HG03159 (cell line): ENCODE measurements around the gene ATP9B.
A peak's percentile ranks its signal among the peaks of the same experiment; 100 is the strongest.
"Not testable (repeated sequence)": the region's sequence is repeated elsewhere in the genome, so short reads cannot be mapped to it uniquely, and the experiment has no call there.

ENCODE experiments used
- ATAC-seq: cut with Tn5 transposase; IDR thresholded peaks from one replicate; pipeline ENCODE4 v1.9.1; 2021; ENCODE audit warnings: mild to moderate bottlenecking, moderate library complexity; ENCODE audit not compliant: unreplicated experiment

ATP9B gene

DNA sequence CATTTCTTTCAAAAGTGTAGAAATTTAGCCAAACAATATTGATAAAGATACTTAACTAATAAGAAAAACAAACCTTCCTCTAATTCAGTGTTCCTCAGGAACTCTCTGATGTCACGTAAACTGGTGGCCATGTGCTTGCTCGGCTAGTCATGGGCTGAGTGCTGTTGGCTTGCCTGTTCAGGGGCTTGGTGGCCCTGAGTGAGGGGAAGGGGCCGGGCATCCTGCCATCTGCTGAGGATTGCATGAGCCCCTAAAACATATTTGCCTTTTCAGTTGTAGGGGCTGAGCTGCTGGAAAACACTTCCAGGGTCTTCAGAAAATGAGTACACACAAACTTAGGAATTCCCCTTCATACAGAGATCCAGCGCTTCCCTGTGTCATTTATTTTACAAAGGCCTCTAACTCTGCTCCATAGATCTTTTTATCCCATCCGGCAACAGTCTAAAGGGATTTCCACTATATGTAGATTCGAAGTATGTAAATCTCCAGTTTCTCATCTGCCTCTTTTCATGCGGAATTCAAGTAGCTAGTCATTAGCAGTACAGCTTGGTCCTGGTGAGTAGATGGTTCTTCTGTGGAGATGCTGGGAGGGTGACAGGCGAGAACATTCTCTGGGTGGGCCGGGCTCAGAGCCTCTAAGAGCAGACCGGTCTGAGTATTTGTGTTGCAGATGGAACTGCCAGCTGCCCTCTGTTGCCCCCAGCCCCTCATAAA lies 306.4 kb downstream of the ATP9B start:
- no peak for ATAC-seq

- ATAC-seq: not testable (repeated sequence)
These were observed 307.5 kb downstream of the ATP9B start for GRCh38 chr18:79376661-79377060.

GRCh38 chr18:79377187-79377891 lies 308.1 kb downstream of the ATP9B start:
- no peak for ATAC-seq

DNA sequence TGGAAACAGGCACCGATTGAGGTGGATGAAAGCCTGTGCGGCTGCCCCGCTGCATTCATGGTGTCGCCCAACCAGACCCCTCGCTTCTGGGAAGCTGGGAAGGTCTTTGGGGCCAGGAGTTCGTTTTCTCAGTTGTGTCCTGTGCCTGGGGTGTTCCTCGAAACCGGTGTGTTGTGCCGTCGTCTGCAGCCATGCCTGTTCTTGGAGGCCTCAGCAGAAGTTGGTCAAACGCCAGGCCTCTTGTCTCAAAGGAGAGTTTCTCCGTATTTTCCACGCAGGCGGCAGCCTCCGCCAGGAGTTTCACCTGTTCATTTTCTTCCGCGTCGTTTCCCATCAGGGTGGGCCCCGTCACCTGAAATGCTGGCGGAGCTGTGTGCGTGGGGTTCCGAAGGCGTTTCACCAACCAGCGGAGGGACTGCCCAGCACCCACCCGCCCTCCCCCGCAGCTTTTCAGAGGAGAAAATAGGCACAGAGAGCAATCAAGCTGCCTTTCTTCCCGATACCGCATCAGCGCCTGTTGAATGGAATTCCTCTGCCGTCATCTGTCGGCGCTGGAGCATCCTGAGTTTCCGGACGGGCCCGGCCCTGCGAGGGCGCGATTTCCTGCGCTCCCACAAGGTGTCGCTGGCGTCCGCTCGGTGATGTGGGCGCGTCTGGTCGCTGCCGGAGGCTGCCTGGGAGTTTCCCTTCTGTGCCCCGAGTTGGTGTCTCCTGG lies 309.5 kb downstream of the ATP9B start:
- ATAC-seq: peak; percentile 55

- ATAC-seq: no peak
These were observed 310.2 kb downstream of the ATP9B start for GRCh38 chr18:79379251-79379905.

DNA sequence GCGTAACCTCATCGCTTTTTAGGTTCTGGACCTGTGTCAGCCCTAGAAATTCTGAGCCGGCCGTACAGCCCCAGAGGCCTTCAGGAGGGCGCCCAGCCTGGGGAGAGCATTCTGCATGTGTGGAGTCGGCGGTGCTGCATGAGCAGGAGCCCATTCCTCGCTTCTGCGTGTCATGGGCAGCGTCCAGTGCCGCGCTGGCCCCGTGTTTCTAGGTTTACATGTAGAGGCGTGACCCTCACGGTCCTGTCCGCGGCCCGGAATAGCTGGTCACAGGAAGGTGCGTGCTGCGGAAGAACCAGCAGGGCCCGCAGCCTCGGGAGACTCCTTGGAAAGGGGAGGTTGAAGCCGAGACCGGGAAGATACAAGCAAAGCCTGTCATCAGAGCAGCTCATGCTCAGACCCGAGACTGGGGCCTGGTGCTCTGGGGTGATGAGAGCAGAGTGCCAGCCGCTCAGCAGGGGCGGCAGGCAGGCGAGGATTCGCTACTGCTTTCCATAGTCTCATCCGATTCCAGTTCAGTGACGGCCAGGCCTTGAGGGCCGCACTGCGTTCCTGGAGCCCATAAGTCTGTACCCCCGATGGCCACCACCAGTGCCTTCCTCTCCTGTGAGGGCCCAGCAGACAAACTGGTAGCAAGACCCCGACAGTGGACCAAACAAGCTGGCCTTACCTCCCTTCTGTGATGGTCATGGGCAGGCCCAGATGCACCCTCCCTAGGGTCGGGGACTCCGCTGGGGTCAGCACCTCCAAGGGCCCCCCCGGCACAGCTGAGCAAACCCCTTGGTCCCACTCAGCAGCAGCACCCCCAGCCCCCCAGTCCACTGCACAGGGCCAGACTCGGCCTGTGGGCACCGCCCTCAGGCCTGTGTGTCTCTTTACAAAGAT lies 311.0 kb downstream of the ATP9B start:
- ATAC-seq: no peak

DNA sequence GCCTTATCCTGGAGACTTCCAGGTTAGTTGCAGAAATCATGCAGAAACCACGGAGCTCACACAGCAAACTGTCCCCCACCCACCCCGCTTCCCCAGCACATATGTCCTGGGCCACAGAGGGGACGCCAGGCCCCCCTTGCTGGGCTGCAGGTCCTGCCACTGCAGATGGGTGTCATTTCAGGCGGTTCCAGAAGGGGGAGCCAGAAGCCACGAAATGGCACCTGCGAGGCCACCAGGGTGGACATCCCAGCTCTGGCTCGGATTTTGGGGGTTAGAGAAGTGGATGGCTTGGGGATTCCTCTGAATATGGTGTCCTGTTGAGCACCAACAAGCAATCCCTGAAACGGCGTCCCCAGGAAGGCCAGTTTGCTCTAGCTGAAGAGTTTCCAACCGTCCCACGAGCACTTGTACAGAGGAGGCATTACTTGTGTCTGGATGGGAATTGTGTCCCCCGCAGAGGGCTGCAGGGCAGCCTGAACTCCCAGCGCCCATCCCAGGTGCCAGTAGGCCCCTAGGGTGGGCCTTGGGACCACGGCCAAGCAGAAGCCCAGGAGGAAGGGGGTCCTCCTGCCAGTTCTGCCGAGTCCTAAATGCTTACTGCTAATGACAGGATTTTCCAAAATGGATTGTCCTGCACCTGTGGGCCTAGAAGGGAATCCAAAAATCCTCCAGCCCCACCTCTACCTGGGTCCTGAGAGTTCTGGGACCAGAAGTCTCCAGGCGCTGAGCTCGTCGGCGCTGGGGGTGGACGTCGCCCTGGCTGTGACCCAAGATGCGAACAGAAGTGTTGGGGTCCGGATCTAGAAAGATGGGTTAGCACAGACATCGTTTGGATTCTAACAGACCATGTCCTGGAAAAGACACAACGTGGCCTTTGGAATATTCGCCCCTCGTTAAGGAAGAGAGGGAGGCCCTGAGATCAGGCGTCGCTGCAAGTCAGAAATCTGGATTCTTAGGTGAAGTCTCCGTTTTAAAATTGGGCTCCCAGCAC lies 311.9 kb downstream of the ATP9B start:
- no peak for ATAC-seq

- no peak for ATAC-seq
These were observed 312.7 kb downstream of the ATP9B start for GRCh38 chr18:79381811-79382311.

DNA sequence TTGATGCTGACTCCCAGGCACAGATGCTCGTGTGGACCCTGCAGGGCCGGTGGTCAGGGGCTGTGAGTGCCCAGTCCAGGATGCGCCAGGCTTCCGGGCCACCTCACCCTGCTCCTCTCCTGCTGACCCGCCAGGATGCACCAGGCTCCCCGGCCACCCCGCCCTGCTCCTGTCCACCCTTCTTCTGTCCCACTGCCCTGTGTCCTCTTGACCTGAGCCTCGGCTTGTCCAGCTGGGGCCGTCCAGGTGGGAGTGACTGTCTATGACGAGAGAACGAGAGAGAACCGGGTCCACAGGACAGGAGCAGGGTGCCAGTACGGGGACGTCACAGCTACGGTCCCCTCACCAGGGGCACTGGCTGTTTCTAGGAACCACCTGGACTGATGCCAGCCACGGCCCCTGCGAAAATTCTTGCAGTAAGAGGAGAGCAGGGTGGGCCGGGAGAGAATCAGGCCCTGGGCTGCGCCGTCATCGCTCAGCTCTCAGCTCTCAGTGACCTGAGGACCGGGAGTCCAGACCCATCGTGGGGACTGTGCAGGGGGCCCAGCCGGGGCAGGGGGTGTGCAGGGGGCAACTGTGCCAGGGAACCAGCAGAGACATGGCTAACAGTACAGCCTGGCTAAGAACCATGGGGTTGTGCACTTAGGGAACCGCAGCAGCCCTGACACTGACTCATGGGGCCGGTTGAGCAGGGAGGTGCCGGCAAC lies 313.6 kb downstream of the ATP9B start:
- ATAC-seq: no peak

DNA sequence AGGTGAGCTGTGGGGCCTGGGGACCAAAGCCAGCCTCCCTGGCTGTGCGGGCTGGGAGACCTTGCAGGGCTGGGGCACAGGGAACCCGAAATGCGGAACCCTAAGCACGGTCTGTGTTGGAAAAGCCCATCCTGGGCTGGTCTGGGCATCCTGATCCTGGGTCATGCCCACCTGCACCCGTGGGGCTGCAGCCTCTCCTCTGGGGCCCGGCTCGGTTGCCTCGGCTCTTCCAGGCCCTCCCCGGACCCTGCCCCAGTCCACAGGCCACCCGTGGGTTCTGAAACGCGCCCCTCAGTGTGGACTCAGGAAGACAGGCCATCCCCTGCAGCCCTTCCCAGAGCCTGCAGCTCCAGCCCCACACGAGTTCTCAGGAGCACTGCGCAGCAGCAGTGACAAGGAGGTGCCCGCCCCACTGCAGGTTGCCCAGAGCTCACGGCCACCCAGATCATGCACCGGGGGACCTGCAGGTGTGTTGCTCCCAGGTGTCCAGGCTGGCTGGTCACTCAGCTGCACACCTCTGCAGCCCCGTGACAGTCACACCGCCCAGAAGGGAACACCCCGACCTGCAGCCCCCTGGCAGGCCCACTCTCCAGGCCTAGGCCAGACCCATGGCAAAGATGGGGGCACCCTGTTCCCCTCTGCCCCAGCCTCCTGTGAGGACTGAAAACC lies 314.3 kb downstream of the ATP9B start:
- ATAC-seq: no peak

GRCh38 chr18:79384151-79384807 lies 315.1 kb downstream of the ATP9B start:
- no peak for ATAC-seq

DNA sequence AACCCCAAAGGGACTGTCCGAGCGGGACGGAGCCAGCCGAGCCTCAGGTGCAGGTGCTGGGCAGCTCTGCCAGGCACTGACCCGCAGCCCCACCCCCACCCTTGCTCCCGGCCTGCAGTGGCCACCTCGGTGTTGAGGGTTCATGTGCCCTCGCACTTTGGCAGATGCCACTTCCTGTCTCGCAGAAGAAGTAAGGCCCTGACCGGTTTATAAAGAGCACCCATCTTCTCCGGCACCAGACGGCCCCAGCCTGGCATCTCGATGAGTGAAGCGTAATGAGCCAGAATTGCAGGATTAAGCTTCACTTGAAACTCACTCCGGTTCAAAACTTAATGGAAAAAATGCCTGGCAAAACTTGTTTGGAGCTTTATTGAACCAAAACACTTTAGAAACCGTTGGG lies 315.6 kb downstream of the ATP9B start:
- ATAC-seq: no peak

GRCh38 chr18:79385326-79385707 lies 316.1 kb downstream of the ATP9B start:
- ATAC-seq: no peak

- no peak for ATAC-seq
These were observed 316.6 kb downstream of the ATP9B start for GRCh38 chr18:79385708-79386341.

DNA sequence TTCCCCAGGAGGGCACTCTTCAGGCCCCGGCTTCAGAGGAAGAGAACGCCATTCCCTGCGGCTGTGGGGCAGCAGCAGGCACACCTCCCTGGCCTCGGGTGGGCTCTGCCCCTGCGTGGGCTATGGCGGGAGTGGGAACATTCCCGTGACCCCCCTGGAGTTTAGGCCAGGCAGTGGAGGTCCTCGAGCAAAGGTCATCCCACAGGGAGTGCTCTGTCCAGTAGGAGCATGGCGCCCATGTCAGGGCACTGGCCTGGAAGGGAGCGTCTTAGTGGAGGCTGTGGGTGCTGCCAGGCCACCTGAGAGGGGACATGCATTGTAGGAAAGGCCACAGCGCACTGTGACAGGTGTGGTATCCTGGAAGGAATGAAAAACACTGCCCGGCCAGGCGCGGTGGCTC lies 317.4 kb downstream of the ATP9B start:
- ATAC-seq: no peak

DNA sequence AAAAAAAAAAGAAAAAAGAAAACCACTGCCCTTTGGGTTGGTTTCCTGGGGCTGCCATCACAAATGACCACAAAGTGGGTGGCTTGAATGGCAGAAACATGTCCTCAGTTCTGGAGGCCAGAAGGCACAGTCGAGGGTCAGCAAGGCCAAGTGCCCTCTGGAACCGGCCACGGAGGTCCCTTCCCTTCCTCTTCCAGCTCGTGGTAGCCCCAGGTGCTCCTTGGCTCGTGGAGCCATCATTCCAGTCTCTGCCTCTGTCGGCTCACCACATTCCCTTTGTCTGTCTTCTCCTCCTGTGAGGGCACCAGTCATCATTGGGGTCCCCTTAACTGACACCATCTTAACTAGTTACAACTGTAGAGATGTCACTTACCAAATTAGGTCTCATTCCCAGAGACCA lies 318.0 kb downstream of the ATP9B start:
- no peak for ATAC-seq

GRCh38 chr18:79387615-79388014 lies 318.4 kb downstream of the ATP9B start:
- ATAC-seq: no peak
